Activated naive CD8-positive, alpha-beta T cell treated with anti-CD3 and anti-CD28 coated beads, Interleukin-2, amount 50 U/mL, for 16 hours (primary cell): ENCODE measurements around the gene INPP4B.

Experiments
- DNase-seq: peaks from one replicate; pipeline ENCODE4 v3.0.0-alpha.2; 2020; ENCODE audit warnings: low read depth, low spot score

Gene INPP4B

GRCh38 chr4:141999446-142000143 is 846.5 kb downstream of the INPP4B start:
- DNase-seq, result no peak

- DNase-seq, result no peak
Measured at GRCh38 chr4:141995056-141995455, 851.0 kb downstream of the INPP4B start.

- no peak for DNase-seq
Measured at GRCh38 chr4:141977433-141977832, 868.7 kb downstream of the INPP4B start.
